IMR-90 (cell line): Measurements from ENCODE around the gene CETP. TPM values are rescaled to one million over a fixed set of nuclear protein-coding genes. Genes with fewer than 3 reads are reported as not detected.

Experiments used
- ATAC-seq: fragments of 200-7000 bp; cut with Tn5 transposase; 2 replicates; pipeline ENCODE4 v1.9.1; 2020; ENCODE audit warnings: low read depth, mild to moderate bottlenecking, moderate library complexity
- BruUV-seq: library from RNA; stranded (reverse); fragments of 400-500 nt; replicated peaks from 2 replicates; lab custom pipeline; 2021; lab: Mats Ljungman, UMichigan
- CTCF ChIA-PET: fragments of 300-600 bp; formaldehyde crosslinking; extraction: SDS; loops from one replicate; lab custom pipeline; 2021; ENCODE audit warnings: antibody characterized with exemption; lab: Yijun Ruan, JAX
- POLR2A ChIA-PET: fragments of 300-600 bp; sonication (Branson Sonifier 250); formaldehyde crosslinking; loops from one replicate; lab custom pipeline; 2022; ENCODE audit warnings: antibody characterized with exemption; ENCODE audit not compliant: unreplicated experiment; lab: Charles Lee
- DNase-seq: peaks from one replicate; pipeline ENCODE4 v3.0.0; 2013
- H2AFZ ChIP-seq: replicated peaks from 2 replicates; pipeline ENCODE3; 2013; ENCODE audit warnings: low read length, mild to moderate bottlenecking; ENCODE audit not compliant: poor library complexity
- H2AK5ac ChIP-seq: 2 replicates; pipeline ENCODE4 v1.6.1; 2013; ENCODE audit warnings: low read depth, low read length, inconsistent platforms
- H2AK9ac ChIP-seq: replicated peaks from 2 replicates; pipeline ENCODE3; 2013; ENCODE audit warnings: mild to moderate bottlenecking, low read depth, low read length, moderate library complexity; ENCODE audit not compliant: poor library complexity
- H2BK120ac ChIP-seq: 2 replicates; pipeline ENCODE4 v1.6.1; 2013; ENCODE audit warnings: low read depth, low read length, inconsistent platforms
- H2BK15ac ChIP-seq: 3 replicates; pipeline ENCODE4 v1.6.1; 2013; ENCODE audit warnings: low read depth, low read length, inconsistent platforms
- H2BK20ac ChIP-seq: 2 replicates; pipeline ENCODE4 v1.6.1; 2013; ENCODE audit warnings: low read depth, mild to moderate bottlenecking, inconsistent platforms, low read length, moderate library complexity
- H2BK5ac ChIP-seq: 2 replicates; pipeline ENCODE4 v1.6.1; 2013; ENCODE audit warnings: mild to moderate bottlenecking, low read depth, low read length, inconsistent platforms; ENCODE audit not compliant: poor library complexity, severe bottlenecking
- H3K14ac ChIP-seq: replicated peaks from 2 replicates; pipeline ENCODE4 v1.6.1; 2013; ENCODE audit warnings: low read depth, low read length, inconsistent platforms
- H3K18ac ChIP-seq: 2 replicates; pipeline ENCODE4 v1.6.1; 2013; ENCODE audit warnings: low read depth, low read length, control low read depth
- H3K23ac ChIP-seq: 2 replicates; pipeline ENCODE4 v1.6.1; 2013; ENCODE audit warnings: low read depth, low read length, inconsistent platforms
- H3K27ac ChIP-seq: 2 replicates; pipeline ENCODE4 v1.5.1; 2013; ENCODE audit warnings: mild to moderate bottlenecking, control low read depth, low read length; ENCODE audit not compliant: insufficient read depth
- H3K27me3 ChIP-seq: 2 replicates; pipeline ENCODE4 v1.6.1; 2013; ENCODE audit warnings: low read length; ENCODE audit not compliant: control insufficient read depth, insufficient read depth
- H3K36me3 ChIP-seq: 2 replicates; pipeline ENCODE4 v1.6.1; 2013; ENCODE audit warnings: low read length, mixed read lengths; ENCODE audit not compliant: control insufficient read depth, insufficient read depth
- H3K4ac ChIP-seq: 2 replicates; pipeline ENCODE4 v1.6.1; 2013; ENCODE audit warnings: low read depth, low read length, inconsistent platforms
- H3K4me1 ChIP-seq: 2 replicates; pipeline ENCODE4 v1.6.1; 2013; ENCODE audit warnings: low read length, mixed read lengths; ENCODE audit not compliant: control insufficient read depth, insufficient read depth
- H3K4me2 ChIP-seq: 2 replicates; pipeline ENCODE4 v1.6.1; 2013; ENCODE audit warnings: low read depth, mild to moderate bottlenecking, control low read depth, low read length, moderate library complexity
- H3K4me3 ChIP-seq: 2 replicates; pipeline ENCODE4 v1.5.1; 2013; ENCODE audit warnings: low read depth, mild to moderate bottlenecking, control low read depth, low read length, moderate library complexity; ENCODE audit not compliant: insufficient read depth
- H3K56ac ChIP-seq: 2 replicates; pipeline ENCODE4 v1.6.1; 2013; ENCODE audit warnings: low read length, inconsistent platforms; ENCODE audit not compliant: insufficient read depth; ENCODE audit errors: extremely low read depth
- H3K79me1 ChIP-seq, 2 experiments: 2 replicates each; pipeline ENCODE4 v1.6.1; 2013; ENCODE audit warnings: low read length in 2 of 2, inconsistent platforms in 1 of 2, low read depth in 1 of 2
- H3K9ac ChIP-seq: 2 replicates; pipeline ENCODE4 v1.6.1; 2013; ENCODE audit warnings: low read depth, low read length, control low read depth
- H3K9me1 ChIP-seq: 2 replicates; pipeline ENCODE4 v1.6.1; 2013; ENCODE audit warnings: low read length, inconsistent platforms; ENCODE audit not compliant: insufficient read depth
- H3K9me3 ChIP-seq: 2 replicates; pipeline ENCODE4 v1.6.1; 2013; ENCODE audit warnings: low read length; ENCODE audit not compliant: control insufficient read depth, insufficient read depth
- H4K20me1 ChIP-seq: 2 replicates; pipeline ENCODE4 v1.6.1; 2013; ENCODE audit warnings: low read length, inconsistent platforms; ENCODE audit not compliant: insufficient read depth
- H4K5ac ChIP-seq: 2 replicates; pipeline ENCODE4 v1.6.1; 2013; ENCODE audit warnings: mild to moderate bottlenecking, low read depth, low read length, control low read depth
- H4K8ac ChIP-seq, 2 experiments: 2 replicates each; pipeline ENCODE4 v1.6.1; 2013; ENCODE audit warnings: low read depth in 2 of 2, low read length in 2 of 2, control low read depth in 1 of 2, inconsistent platforms in 1 of 2
- H4K91ac ChIP-seq: 2 replicates; pipeline ENCODE4 v1.6.1; 2013; ENCODE audit warnings: low read depth, low read length, inconsistent platforms; ENCODE audit not compliant: insufficient read depth
- BHLHE40 ChIP-seq: fragments of 150-350 bp; IDR thresholded peaks from 2 replicates; pipeline ENCODE4 v1.6.1; 2016; ENCODE audit warnings: mild to moderate bottlenecking, low read depth, low read length
- CEBPB ChIP-seq: IDR thresholded peaks from 2 replicates; pipeline ENCODE4 v1.6.1; 2012; ENCODE audit warnings: low read depth, low read length, improper control_type of control experiment
- CTCF ChIP-seq: conservative IDR thresholded peaks from 2 replicates; pipeline ENCODE4 v1.5.1; 2012; ENCODE audit warnings: mild to moderate bottlenecking, low read depth, low read length, improper control_type of control experiment
- ELK1 ChIP-seq: fragments of 150-350 bp; IDR thresholded peaks from 2 replicates; pipeline ENCODE4 v1.6.1; 2016; ENCODE audit warnings: low read depth, mild to moderate bottlenecking, low read length, moderate library complexity, borderline replicate concordance
- FOS ChIP-seq: fragments of 150-350 bp; IDR thresholded peaks from 2 replicates; pipeline ENCODE4 v1.6.1; 2016; ENCODE audit warnings: low read depth, low read length
- MAFK ChIP-seq: IDR thresholded peaks from 2 replicates; pipeline ENCODE4 v1.6.1; 2012; ENCODE audit warnings: low read depth, low read length, improper control_type of control experiment
- MXI1 ChIP-seq: IDR thresholded peaks from 2 replicates; pipeline ENCODE4 v1.6.1; 2012; ENCODE audit warnings: low read depth, mild to moderate bottlenecking, low read length, moderate library complexity, borderline replicate concordance
- POLR2A ChIP-seq: IDR thresholded peaks from 2 replicates; pipeline ENCODE4 v1.6.1; 2012; ENCODE audit warnings: mild to moderate bottlenecking, low read depth, low read length
- RCOR1 ChIP-seq: IDR thresholded peaks from 2 replicates; pipeline ENCODE4 v1.6.1; 2012; ENCODE audit warnings: mild to moderate bottlenecking, low read length, improper control_type of control experiment; ENCODE audit not compliant: insufficient replicate concordance
- USF2 ChIP-seq: fragments of 150-350 bp; IDR thresholded peaks from 2 replicates; pipeline ENCODE4 v1.6.1; 2017; ENCODE audit warnings: mild to moderate bottlenecking, antibody characterized with exemption, low read length, low read depth
- WGBS, 2 experiments: methylation state at CpG; one replicate each; pipeline versions ENCODE4 v1.1.5 to v1.1.7; 2013; ENCODE audit warnings: missing lambda C conversion rate in 2 of 2; ENCODE audit not compliant: insufficient read length in 1 of 2; ENCODE audit errors: extremely low coverage in 2 of 2; 5-methylcytosine and 5-hydroxymethylcytosine counted together
- dilution Hi-C: fragments of 300-500 bp; cut with HindIII; formaldehyde crosslinking; loops from one replicate; pipeline ENCODE4 v1.14.3; 2018; ENCODE audit warnings: low sequenced_read_pairs; ENCODE audit not compliant: unreplicated experiment
- in situ Hi-C: fragments of 300-500 bp; cut with MboI; formaldehyde crosslinking; loops from 3 replicates; pipeline ENCODE4 v1.14.3; 2019; ENCODE audit warnings: low sequenced_read_pairs, inconsistent platforms, mixed read lengths
- intact Hi-C: fragments of 100-400 bp; cut with micrococcal nuclease; formaldehyde crosslinking; loops from 2 replicates; pipeline ENCODE4 v1.10.0; 2022
- polyA plus RNA-seq, 3 experiments: library from polyadenylated mRNA; depleted of rRNA; stranded (reverse); fragments of >200 nt; gene quantifications; 2 replicates each; pipeline ENCODE4 v1.2.3, GENCODE V29; 2012; ENCODE audit warnings: low replicate concordance in 1 of 3
- total RNA-seq: library from RNA; depleted of rRNA; stranded (reverse); fragments of >200 nt; gene quantifications from 2 replicates; pipeline ENCODE4 v1.2.3, GENCODE V29; 2012

Gene CETP
- total and polyA plus RNA-seq, 2 of the 4 experiments (the other 2 are of a cell fraction), result not detected

GRCh38 chr16:56982695-56983094, 20.9 kb downstream of the CETP start:
- Histone ChIP-seq H3K27me3 (no peaks in the 10 kb centered on the region), H3K36me3 (no peaks in the 10 kb centered on the region), H3K4me2 (no peak overlapping the region), H3K56ac (no peak overlapping the region), H2BK15ac (no peak overlapping the region), H3K14ac (no peak overlapping the region), H4K20me1 (no peaks in the 10 kb centered on the region), H3K79me1 (peaks cover 6 to 15% of the 10 kb centered on the region in 2 experiments; a peak in 3 of 4 replicates), H4K5ac (no peak overlapping the region), H4K91ac (no peak overlapping the region), H3K4me1 (peaks cover 5% of the 10 kb centered on the region), H3K4me3 (no peak overlapping the region), H3K9me3 (no peaks in the 10 kb centered on the region), H2BK20ac (no peak overlapping the region), H3K9me1 (peaks cover 13% of the 10 kb centered on the region), H2BK5ac (no peak overlapping the region), H2AK5ac (no peak overlapping the region), H2AFZ (no peak overlapping the region), H3K4ac (no peak overlapping the region), H3K18ac (no peak overlapping the region), H4K8ac (no peak overlapping the region), H3K9ac (no peak overlapping the region), H3K23ac (no peak overlapping the region), H3K27ac (no peak overlapping the region), H2AK9ac (no peak overlapping the region), H2BK120ac (no peak overlapping the region)
- TF ChIP-seq BHLHE40 (no peak), MAFK (no peak), CEBPB (no peak), FOS (no peak), MXI1 (no peak), RCOR1 (no peak), POLR2A (no peak), ELK1 (no peak), USF2 (no peak), CTCF (no peak)
- intact Hi-C loops, result no loop called here
- CTCF ChIA-PET, result no interaction called here
- POLR2A ChIA-PET, result no interaction called here
- no CpG with 5 or more reads among the region's 2 CpGs for WGBS, 2 experiments
- no TSS peak for BruUV-seq
- DNase-seq, result no peak
- dilution Hi-C loops, result no loop called here
- in situ Hi-C loops, result no loop called here
- ATAC-seq, result no peak
